Middle frontal gyrus (tissue), 1 donor: ENCODE data around the gene SHH.
"Not testable (repeated sequence)": the region's sequence is repeated elsewhere in the genome, so short reads cannot be mapped to it uniquely, and the experiment has no call there.

ENCODE experiments used
- DNase-seq: peaks from one replicate; pipeline ENCODE4 v3.0.0-alpha.2; 2015; ENCODE audit warnings: low spot score; ENCODE audit errors: extremely low spot score

Gene SHH

GRCh38 chr7:155820788-155821187 is 8.5 kb upstream of the SHH start:
- no peak for DNase-seq

- DNase-seq, result no peak
Measured at GRCh38 chr7:155820246-155820645, 8.0 kb upstream of the SHH start.

DNA sequence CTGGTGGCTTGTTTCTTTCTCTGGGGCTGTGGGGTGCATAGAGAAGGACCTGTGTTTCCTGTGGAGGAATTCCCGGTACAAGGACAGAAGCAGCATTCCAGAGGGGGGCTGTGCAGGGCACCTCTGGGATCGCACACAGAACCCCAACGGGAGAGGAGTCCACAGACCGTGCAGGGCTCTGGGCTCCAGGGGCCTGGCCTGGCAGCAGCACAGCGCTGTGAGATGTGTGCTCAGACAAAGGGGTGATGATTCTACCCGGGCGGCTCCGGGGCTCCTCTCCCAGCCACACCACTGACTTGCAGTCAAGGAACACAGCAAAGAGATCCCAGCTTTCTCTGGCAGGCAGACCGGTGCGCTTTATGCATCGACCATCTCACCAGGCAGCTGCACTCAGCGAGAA is 6.9 kb upstream of the SHH start:
- DNase-seq, result no peak

DNA sequence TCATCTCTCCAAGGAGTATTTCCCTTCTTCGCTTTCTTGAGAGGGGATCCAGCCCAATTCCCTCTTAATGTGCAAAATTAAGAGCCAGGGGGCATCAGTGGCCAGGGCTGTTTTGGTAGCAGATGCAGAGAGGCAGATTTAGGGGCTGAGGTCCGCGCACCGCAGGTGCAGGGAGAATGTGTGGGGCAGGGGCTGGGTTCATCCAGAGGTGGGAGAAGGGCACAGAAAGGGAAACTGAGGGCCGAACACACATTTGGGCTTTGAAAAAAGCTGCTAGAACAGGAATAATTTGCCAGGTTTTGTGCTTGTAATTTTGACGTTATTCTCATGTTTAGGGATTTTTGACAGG is 6.5 kb upstream of the SHH start:
- DNase-seq, result no peak

DNA sequence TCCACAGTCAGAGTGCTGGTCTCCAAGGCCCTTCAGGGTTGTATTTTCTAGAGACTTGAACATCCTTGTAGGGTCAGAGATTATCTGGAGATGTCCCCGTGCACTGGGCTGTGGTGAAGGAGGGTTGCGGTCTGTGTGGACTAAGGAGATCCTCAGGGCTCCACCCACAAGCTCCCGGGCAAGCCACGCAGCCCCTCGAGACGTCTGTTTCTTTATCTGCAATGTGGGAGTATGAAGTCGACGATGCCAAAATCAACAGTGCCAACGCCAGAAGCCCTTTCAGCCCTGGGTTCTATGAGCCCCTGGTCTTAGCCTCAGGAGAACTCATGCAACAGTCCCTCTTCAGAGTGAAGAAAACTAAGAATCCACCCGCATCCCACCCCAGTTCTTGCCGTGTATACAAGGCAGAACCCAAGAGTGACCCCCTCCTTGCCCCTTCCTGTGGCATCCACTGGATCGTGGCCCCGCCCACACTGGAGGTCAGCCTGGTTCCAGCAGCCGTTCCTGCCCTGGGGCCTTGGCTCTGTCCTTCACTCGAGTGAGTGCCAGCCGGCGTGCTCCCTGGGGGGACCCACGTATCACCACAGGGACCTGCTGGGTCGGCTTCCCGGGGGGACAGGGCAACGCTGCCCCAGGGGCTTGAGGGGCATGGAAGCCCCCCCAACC is 6.0 kb upstream of the SHH start:
- DNase-seq, result no peak

DNA sequence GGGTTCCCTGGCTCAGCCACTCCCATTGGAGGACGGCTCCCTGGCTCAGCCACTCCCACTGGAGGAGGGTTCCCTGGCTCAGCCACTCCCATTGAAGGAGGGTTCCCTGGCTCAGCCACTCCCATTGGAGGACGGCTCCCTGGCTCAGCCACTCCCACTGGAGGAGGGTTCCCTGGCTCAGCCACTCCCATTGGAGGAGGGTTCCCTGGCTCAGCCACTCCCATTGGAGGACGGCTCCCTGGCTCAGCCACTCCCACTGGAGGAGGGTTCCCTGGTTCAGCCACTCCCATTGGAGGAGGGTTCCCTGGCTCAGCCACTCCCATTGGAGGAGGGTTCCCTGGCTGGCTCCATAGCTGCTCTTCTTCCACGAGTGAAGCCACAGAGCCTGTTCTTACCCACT is 5.3 kb upstream of the SHH start:
- DNase-seq, result not testable (repeated sequence)

DNA sequence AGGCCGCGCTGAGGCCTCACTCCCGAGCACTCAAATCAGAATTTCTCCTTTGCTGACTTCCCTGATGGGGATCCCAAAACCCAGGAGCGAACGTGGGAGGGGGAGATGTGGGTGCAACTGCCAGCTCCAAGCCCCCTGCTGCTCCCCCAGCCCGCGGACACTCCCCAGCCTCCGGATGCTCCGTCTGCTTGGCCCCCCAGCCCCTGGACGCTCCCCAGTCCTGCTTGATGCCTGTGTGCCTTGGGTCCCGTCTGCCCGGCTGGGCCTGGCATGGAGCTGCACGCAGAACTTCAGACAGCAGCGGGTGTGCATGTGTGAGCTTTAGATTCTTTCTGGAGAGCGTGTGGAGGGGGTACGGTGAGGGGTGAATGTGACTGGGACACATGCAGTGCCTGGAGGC is 4.7 kb upstream of the SHH start:
- no peak for DNase-seq

GRCh38 chr7:155816192-155816508 is 3.9 kb upstream of the SHH start:
- DNase-seq, result no peak

DNA sequence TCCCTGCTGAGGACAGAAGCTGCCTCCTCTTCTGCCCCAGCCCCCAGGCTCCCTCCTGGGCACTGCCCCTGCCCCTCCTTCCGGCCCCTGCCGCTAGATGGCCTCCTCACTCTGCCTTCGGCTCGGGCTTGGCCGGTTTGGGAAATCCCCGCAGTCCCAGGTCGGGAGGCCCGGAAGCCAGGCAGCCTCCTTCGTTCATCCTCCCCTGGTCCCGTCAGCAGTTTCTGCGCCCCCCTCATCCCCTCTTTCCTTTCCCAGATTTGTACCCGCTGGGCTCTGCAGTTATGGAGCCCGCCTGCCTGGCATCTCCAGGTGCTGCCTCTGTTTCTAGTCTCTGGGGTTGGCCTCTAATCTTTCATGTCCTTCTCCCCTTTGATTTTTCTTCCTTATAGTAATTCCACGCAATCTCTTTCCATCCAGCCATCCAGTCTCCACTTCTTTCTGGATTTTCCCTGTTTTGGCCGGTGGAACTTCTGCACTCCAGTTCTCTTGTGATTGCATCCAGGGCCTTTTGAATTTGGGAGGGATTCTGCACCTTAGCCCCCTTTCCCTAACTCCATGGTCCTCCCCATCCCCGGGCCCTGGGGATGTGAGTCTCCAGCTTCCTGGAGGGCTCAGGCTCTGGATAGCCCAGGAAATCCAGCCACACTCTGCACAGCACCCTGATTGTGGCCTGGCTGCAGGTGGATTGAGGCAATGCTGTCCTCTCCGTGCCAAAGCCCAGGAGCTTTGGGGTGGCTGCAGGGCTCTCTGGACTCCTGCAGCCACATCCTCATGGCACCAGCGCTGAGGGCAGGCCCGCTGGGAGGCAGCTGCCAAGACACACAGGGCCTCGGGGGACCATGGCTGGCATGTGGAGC is 3.3 kb upstream of the SHH start:
- DNase-seq, result no peak

DNA sequence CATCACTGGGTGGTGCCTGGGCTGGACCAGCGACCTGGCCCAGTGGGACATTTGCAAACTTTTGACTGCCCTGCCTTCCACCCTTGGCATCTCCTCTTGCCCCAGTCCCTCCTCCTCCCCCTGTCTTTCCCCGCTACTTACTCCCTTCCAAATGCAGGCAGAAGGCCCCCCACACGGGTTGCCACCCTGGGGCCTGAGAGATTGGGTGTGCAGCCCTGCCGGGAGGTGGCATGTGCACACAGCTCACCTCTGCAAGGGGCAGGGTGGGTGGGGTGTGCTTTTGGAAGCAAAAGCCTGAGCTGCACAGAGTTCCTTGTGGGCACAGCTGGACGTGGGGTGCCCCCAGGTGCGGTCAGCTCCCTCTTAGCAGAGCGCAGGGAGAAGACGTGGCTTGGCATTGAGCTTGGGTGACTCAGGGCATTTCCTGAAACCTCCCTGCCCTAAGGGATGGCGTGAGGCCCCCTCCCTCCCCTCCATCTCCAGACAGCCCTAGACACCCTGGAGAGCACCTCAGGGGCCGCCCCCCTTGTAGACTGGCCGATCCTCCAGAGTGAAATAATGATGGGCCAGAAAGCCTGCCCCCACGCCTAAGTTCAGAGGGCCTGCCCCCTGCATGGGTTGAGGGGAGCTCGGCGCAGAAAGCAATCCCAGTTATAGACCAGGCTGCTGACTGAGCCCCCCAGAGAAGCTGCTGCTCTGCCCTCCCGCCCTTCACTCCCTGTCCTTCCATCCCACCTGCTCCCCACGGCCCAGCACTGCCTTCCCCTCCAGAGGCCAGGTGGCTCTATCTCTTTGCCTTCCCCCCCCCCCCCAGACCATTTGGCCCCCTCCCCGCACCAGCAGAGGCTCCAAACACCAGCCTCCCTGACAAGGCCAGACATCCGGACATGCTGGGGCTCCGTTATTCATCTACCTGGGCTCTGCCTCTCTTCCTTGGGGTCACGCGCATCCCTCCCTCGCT is 2.3 kb upstream of the SHH start:
- DNase-seq, result no peak

DNA sequence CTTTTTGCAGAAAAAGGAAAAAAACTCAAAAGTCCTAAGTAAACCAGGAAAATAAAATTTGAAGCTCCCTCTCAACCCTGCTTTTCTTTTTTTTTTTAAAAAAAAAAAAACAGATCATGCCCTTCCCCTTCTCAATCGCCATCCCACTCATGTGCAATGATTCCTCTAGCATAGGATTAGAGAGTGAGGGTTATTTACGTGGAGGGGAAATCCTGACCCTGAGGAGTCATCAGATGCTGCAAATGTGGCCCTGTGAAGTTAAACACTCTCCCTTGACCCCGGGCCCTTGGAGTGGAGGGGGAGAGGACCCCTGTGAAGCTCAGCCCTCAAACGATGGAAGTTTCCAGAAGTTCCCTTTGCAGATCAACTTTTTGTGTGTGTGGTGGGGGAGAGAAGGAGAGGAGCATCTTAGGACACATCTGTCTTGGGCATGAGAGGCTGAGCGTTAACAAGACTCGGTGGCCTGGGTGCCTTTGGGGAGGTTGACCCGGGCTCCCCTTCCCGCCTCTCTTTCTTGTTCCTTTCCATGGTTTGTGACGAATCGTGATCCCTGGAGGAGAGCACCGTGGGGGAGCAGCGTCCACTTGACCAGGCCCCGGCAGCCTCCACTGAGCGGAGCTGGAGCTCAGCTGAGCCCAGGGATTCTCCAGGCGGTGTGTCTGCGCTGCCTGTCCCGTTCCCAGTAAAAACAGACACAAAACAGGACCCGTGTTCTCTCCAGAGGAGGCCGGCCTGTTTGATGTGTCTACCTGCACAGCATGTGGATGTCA is 1.5 kb upstream of the SHH start:
- DNase-seq, result no peak

- no peak for DNase-seq
Measured at GRCh38 chr7:155813125-155813524, 862 bp upstream of the SHH start.

DNA sequence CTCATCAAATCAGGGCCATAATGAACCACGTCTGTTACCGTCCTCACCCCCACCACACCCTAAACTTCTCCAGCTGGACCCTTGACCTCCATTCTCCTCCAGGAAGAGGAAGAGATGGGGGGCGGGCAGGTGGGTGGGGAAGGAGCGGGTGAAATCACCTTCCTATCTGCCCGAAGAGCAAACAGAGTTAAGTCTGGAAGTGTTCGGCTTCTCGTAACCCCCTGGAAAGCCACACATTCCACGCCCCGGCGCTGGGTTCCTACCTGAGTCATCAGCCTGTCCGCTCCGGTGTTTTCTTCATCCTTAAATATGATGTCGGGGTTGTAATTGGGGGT is 736 bp downstream of the SHH start:
- no peak for DNase-seq

DNA sequence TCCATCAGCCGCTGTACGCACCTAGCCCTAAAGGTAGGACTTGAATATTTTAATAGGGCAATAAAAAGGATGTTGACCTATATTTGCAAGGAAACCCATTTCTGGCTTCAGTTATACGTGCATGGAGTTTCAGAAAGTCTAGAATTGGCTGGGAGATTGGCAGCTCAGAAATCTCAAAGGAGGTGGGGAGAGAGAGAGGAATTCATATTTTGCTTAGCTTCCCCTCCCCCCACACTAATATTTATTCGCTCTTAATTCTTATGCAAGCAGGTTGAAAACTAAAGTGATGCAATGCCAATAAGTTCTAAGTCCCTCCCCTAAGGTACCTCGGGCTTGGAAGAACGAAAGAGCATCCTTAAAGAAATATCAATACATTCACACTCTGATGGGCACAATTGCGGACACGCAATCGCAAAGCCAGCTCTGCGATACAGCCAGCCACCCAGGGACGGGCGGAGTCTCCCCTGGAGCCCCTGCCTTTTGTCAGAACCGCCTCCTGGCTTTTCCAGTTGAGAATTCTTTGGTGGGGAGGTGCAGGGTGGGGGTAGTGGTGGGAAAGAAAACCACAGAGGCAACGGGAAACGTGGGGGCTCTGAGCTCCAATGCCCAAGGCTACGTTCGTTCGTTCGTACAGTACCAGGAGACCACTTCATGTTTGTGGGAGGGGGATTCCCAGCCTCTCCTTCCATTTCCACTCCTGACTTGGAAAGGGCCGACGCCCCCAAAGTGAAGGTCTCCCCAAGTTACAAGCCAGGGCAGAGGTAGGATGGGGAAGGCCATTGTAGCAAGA is 1.3 kb downstream of the SHH start:
- DNase-seq, result no peak

DNA sequence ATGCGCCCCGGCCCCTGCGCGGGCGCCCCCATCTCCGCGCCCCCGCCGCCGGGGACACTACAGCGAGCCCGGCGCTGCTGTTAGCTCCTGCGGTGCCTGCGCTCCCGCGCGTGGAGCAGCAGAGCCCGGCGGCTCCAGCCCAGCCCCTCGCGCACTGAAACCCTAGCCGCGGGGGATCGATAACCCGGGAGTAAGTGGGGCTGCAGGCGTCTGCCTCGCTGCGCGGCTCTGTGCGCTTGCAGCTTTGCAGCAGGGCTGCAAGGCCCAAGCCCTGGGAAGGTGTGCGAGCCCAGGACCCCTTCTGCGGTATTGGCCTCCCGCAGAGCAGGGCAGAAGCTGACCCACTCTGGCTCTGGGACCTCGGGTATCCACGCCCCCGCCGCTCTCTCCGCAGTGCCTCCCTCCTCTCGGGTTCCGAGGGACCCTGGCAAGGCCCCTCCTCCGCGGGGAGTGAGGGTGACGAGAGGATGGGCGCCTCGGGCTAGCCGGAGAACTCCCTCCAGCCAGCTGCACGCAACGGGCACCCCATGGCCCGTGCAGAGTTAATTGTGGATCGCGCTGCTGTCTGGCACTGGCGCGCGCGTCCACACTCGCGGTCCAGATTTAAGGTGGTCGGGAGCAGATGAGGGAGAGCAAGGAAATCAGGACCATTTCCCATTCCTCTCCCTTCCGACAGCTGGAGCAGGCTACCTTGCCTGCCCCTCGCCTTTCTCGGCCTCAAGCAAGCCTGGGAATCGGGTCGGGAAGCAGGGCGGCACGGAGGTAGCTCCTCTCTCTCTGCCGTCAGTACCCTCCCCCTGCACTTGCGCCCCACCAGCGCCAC is 2.1 kb downstream of the SHH start:
- no peak for DNase-seq

DNA sequence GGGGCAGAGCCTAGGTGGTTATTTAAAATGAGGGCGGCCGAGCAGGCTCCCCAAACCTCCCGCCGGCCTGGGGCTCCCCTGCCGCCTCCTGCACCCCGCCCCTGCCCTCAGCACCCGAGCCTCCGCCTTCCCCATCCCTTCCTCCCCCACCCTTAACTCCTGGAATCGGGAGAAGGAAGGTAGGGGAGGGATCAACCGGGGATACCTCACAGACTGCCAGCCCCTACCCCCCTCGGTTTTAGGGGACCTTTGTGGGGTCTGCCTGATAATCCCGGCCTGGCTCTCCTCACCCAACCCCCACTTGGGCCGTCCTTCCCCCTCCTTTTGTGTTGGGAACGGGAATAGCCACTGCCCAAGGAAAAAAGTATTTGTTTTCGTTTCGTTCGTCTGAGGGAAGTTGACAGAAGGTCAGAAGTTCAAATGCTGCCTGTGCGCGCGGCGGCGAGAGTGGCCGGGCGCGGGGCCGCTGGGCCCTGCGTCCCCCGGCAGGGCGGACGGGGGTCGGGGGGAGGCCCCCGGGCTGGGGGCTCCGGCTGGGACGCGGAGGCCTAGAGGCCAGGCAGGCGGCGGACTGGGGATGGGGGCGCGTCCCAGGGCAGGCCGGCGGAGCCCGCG is 2.8 kb downstream of the SHH start:
- no peak for DNase-seq

DNA sequence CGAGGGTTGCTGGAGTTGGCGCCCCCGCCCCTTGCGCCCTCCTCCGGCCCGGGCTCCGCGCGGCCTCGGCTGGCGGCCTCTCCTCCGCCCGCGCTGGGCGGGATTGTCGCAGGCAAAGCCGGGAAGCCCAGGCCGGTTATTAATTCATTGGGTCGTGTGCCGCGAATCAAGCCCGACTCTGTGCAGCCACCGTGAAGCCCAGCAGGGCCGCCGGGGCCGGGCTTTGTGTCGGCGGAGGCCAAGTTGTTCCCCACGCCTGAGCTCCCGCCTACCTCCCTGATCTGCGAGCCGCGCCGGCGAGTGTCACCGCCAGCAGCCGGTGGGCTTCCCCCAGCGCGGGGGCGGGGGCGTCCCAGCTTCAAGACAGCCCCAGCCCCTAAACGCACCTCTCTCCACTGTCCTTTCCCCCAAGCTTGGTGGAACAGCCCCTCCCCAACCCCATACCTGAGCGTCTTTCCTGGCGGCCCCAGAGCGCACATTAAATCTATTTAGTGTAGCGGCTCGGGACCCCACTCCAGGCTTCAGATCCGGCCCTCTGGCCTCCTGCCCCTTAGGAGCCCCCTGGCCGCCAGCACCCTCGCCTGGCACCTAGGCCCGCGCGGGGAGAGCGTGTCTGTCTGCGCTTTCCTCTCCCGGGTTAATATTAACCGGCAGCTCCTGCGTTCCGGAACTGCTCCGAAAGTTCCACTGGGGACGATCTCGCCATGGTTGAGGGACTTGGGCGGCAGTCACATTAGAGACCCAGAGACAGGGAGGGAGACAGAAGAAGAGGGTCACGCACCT is 3.5 kb downstream of the SHH start:
- no peak for DNase-seq

DNA sequence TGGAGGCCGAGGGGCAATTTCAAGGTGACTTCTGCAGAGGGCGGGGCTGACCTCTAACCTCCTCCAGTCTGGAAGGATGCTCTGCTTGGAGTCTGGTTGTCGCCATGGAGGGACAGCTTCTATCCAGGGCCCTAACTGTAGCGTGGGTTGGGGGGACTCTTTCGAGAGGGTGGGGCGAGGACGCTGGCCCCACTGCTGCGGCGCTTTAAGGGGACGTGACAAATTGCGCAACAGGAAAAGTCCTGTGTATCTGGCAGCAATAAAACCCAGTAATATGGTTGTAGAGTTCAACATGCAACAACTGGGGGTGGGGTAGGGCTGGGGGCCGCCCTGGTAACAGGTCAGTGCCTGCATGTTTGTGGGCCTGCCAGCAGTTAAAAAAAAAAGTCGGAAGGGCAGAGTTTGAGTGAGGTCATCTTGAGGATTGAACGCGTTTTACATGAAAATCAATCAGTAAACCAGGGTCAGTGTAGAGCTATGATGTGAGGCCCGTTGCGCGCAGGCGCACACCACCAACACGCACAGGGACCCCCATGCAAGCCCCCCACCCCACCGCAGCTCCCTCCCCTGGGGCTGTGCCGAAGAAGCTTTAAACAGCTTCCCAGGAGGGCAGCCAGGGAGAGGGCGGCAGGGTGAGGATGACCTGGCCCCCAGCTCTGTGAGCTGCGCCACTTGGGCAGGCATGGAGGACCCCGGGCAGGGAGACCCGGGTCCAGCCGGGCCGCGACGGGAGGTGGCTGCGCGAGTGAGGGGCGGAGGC is 4.3 kb downstream of the SHH start:
- DNase-seq, result no peak
